Measurements from ENCODE around the gene MARCHF4. TPM values are rescaled to one million over a fixed set of nuclear protein-coding genes. Genes with fewer than 3 reads are reported as not detected.

MARCHF4 gene
- total RNA-seq, 1 donor from 2014 or later, result not detected

DNA sequence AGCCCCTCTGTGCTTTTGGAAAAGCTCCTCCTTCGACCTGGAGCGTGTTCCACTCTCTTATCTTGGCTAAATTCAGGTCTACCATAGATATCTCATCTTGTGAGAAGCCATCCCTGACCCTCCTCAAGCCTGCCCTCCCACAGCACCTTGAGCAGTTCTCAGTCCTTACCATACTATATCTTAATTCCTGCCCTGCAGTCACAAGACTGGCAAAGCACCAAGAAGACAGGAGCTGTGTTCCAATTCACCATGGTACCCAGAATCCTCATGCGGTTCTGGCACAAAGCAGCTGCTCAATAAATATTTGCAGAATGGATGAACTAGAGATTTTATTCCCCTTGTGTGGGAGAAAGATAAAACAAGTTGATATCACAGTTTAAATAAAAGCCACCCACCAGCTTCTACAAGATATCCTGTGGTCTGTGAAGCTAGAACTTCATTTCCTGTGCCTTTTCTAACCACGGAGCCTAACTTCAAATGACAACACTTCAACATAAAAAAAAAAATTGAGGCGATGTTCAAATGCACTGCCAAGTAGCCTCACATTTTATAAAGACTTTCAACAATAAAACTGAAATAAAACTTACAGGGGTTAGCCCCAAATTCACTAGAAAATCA, 19.5 kb downstream of the MARCHF4 start:
- peaks cover 0 to 2% (median 0%) of the 10 kb centered on the region in 3 donors for H3K27me3 ChIP-seq (ENCODE audit: control insufficient read depth in 3 of 3, insufficient read depth in 3 of 3, low read length in 3 of 3)
- no peaks in the 10 kb centered on the region for H3K9me3 ChIP-seq (ENCODE audit: control insufficient read depth in 3 of 3, low read length in 3 of 3)
- H3K36me3 ChIP-seq (ENCODE audit: control insufficient read depth in 3 of 3, insufficient read depth in 3 of 3, low read length in 3 of 3), result no peaks in the 10 kb centered on the region
- no peak overlapping the region for H3K9ac ChIP-seq (ENCODE audit: low read depth in 1 of 3, low read length in 3 of 3)
- H3K4me1 ChIP-seq (ENCODE audit: control insufficient read depth in 3 of 3, insufficient read depth in 3 of 3, low read length in 3 of 3), result no peaks in the 10 kb centered on the region
- no peak overlapping the region for H3K4me3 ChIP-seq (ENCODE audit: low read length in 3 of 3)
- H3K27ac ChIP-seq (ENCODE audit: low read depth, low read length), result no peak overlapping the region

DNA sequence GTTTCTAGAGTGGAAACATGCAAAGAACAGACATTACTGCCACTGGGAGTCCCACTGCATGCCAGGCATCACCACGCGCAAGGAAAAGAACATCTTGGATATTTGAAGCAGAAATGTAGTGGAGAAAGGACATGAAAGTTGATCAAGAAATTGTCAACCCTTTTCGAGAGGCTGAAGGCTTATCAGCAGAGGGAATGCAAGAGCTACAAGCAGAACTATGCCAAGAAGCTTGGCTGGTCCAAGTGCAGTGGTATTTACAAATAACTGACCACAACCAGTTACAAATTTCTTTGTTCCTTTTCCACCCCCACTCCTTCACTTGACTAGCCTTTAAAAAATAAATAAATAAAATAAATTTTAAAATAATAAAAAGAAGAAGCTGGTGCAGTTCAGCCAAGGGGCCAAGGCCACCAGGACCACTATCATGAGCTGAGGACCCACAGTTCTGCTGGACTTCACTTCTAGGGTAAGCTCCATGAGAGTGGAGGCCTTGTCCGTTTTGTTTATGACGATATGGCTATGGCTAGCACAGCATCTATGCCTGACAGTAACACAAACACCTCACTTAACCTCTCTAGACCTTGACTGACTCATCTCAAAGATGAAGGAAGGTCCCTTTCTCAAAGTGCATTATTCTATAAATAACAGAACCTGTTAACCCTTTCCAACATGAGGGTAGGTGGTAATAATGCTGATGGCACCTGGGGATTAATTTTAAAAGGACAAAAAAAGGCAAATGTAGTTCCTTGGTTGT, 20.9 kb downstream of the MARCHF4 start:
- H3K4me1 ChIP-seq (ENCODE audit: control insufficient read depth in 3 of 3, insufficient read depth in 3 of 3, low read length in 3 of 3), result no peaks in the 10 kb centered on the region
- no peaks in the 10 kb centered on the region for H3K36me3 ChIP-seq (ENCODE audit: control insufficient read depth in 3 of 3, insufficient read depth in 3 of 3, low read length in 3 of 3)
- no peak overlapping the region for H3K4me3 ChIP-seq (ENCODE audit: low read length in 3 of 3)
- no peak overlapping the region for H3K27ac ChIP-seq (ENCODE audit: low read depth, low read length)
- no peak overlapping the region for H3K9ac ChIP-seq (ENCODE audit: low read depth in 1 of 3, low read length in 3 of 3)
- no peaks in the 10 kb centered on the region for H3K9me3 ChIP-seq (ENCODE audit: control insufficient read depth in 3 of 3, low read length in 3 of 3)
- peaks cover 0 to 2% (median 0%) of the 10 kb centered on the region in 3 donors for H3K27me3 ChIP-seq (ENCODE audit: control insufficient read depth in 3 of 3, insufficient read depth in 3 of 3, low read length in 3 of 3)

DNA sequence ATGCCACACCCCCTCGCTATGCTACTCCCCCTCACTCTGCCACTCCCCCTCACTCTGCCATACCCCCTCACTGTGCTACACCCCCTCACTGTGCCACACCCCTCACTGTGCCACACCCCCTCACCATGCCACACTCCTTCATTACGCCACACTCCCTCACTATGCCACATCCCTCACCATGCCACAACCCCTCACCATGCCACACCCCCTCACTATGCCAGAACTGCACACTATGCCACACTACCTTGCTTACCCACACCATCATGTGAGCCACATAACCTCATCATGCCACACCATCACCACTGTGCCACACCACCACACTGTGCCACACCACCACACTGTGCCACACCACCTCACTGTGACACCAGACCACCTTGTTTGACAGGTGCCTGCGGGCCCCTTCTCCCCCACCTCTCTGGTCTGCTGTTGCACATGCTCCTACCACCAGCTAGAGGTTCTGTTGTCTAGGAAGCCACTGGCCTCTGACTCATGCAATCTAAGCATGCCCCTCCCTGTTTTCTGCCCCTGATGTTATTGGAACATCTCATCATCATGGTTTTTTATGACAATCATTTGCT, 22.0 kb downstream of the MARCHF4 start:
- H3K4me1 ChIP-seq (ENCODE audit: control insufficient read depth in 3 of 3, insufficient read depth in 3 of 3, low read length in 3 of 3), result no peaks in the 10 kb centered on the region
- H3K9ac ChIP-seq (ENCODE audit: low read depth in 1 of 3, low read length in 3 of 3), result no peak overlapping the region
- peaks cover 0 to 2% (median 0%) of the 10 kb centered on the region in 3 donors for H3K27me3 ChIP-seq (ENCODE audit: control insufficient read depth in 3 of 3, insufficient read depth in 3 of 3, low read length in 3 of 3)
- H3K9me3 ChIP-seq (ENCODE audit: control insufficient read depth in 3 of 3, low read length in 3 of 3), result no peaks in the 10 kb centered on the region
- H3K4me3 ChIP-seq (ENCODE audit: low read length in 3 of 3), result no peak overlapping the region
- H3K27ac ChIP-seq (ENCODE audit: low read depth, low read length), result no peak overlapping the region
- H3K36me3 ChIP-seq (ENCODE audit: control insufficient read depth in 3 of 3, insufficient read depth in 3 of 3, low read length in 3 of 3), result no peaks in the 10 kb centered on the region

DNA sequence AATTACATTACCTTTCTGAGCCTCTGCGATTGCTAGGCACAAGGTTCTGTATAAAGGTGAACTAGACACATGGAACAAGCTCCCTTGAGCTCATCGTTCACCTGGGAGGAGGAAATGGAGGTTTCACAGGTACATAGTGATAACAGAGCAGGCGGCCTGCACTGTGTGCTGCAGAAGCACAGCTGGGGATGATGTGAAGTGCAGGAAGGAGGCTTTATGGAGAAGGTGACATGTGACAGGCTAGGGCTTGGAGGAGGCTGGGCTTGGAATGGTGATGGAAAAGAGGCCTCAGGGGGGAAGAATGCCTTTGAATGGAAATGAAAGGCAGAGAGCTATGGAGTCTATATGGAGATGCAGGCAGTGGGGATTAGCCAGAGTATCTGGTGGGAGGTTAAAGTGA, 22.9 kb downstream of the MARCHF4 start:
- no peaks in the 10 kb centered on the region for H3K4me1 ChIP-seq (ENCODE audit: control insufficient read depth in 3 of 3, insufficient read depth in 3 of 3, low read length in 3 of 3)
- no peak overlapping the region for H3K9ac ChIP-seq (ENCODE audit: low read depth in 1 of 3, low read length in 3 of 3)
- H3K4me3 ChIP-seq (ENCODE audit: low read length in 3 of 3), result no peak overlapping the region
- no peak overlapping the region for H3K27ac ChIP-seq (ENCODE audit: low read depth, low read length)
- H3K9me3 ChIP-seq (ENCODE audit: control insufficient read depth in 3 of 3, low read length in 3 of 3), result no peaks in the 10 kb centered on the region
- no peaks in the 10 kb centered on the region for H3K36me3 ChIP-seq (ENCODE audit: control insufficient read depth in 3 of 3, insufficient read depth in 3 of 3, low read length in 3 of 3)
- peaks cover 0 to 2% (median 0%) of the 10 kb centered on the region in 3 donors for H3K27me3 ChIP-seq (ENCODE audit: control insufficient read depth in 3 of 3, insufficient read depth in 3 of 3, low read length in 3 of 3)

DNA sequence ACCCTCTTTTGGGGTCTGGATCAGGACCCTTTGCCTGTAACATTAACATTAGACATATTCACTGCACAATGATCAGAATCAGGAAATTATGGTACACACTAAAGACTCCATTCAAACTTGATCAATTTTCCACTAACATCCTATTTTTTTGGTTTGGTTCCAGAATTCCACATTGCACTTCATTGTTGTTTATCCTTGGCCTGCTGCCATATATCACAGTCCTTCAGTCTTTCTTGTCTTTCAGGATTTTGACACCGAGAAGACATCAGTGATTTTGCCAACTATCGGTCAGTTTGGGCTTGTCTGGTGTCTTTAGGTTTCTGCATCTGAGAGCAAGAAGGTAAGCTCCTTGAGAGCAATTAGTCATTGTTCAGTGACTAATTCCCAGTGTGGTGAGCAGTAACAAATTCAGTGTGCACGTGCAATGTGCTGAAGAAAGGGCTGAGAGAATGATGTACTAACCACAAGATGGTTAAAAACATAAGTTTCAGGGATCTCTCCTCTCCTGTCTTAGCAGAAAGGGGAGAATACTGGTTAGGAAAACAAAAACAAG, 23.5 kb downstream of the MARCHF4 start:
- Histone ChIP-seq H3K27ac (ENCODE audit: low read depth, low read length) (no peak overlapping the region), H3K4me3 (ENCODE audit: low read length in 3 of 3) (no peak overlapping the region), H3K36me3 (ENCODE audit: control insufficient read depth in 3 of 3, insufficient read depth in 3 of 3, low read length in 3 of 3) (no peaks in the 10 kb centered on the region), H3K9me3 (ENCODE audit: control insufficient read depth in 3 of 3, low read length in 3 of 3) (no peaks in the 10 kb centered on the region), H3K9ac (ENCODE audit: low read depth in 1 of 3, low read length in 3 of 3) (no peak overlapping the region), H3K4me1 (ENCODE audit: control insufficient read depth in 3 of 3, insufficient read depth in 3 of 3, low read length in 3 of 3) (no peaks in the 10 kb centered on the region), H3K27me3 (ENCODE audit: control insufficient read depth in 3 of 3, insufficient read depth in 3 of 3, low read length in 3 of 3) (no peaks in the 10 kb centered on the region)

DNA sequence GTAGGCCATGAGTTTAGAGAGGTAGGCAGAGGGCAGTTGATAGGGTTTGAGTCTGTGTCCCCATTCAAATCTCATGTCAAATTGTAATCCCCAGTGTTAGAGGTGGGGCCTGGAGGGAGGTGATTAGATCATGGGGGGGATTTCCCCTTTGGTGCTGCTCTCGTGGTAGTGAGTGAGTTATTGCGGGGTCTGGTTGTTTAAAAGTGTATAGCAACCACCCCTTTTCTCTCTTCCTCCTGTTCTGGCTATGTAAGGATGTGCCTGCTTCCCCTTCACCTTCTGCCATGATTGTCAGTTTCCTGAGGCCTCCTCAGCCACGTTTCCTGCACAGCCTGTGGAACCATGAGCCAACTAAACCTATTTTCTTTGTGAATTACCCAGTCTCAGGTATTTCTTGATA, 25.5 kb downstream of the MARCHF4 start:
- no peaks in the 10 kb centered on the region for H3K4me1 ChIP-seq (ENCODE audit: control insufficient read depth in 3 of 3, insufficient read depth in 3 of 3, low read length in 3 of 3)
- H3K36me3 ChIP-seq (ENCODE audit: control insufficient read depth in 3 of 3, insufficient read depth in 3 of 3, low read length in 3 of 3), result no peaks in the 10 kb centered on the region
- no peaks in the 10 kb centered on the region for H3K9me3 ChIP-seq (ENCODE audit: control insufficient read depth in 3 of 3, low read length in 3 of 3)
- H3K27me3 ChIP-seq (ENCODE audit: control insufficient read depth in 3 of 3, insufficient read depth in 3 of 3, low read length in 3 of 3), result peaks cover 0 to 4% (median 0%) of the 10 kb centered on the region in 3 donors
- H3K27ac ChIP-seq (ENCODE audit: low read depth, low read length), result no peak overlapping the region
- no peak overlapping the region for H3K4me3 ChIP-seq (ENCODE audit: low read length in 3 of 3)
- no peak overlapping the region for H3K9ac ChIP-seq (ENCODE audit: low read depth in 1 of 3, low read length in 3 of 3)

DNA sequence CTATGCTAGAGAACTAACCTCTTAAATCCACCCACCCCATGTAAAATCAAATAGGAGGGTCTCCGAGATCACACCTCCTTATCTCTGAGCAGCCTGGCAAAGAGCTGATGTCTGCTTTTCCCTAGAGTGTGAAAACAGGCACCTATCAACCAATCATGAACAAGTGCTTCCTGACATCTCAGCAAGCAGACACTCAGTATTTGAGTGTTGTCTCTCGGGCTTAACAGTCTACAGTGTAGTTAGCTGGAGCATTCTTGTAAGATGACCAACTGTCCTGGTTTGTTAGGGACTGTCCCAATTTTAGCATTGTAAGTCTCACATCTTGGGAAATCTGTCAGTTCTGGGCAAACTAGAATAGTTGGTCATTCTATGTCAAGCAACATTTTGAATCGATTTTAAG, 26.4 kb downstream of the MARCHF4 start:
- no peak overlapping the region for H3K9ac ChIP-seq (ENCODE audit: low read depth in 1 of 3, low read length in 3 of 3)
- H3K4me3 ChIP-seq (ENCODE audit: low read length in 3 of 3), result no peak overlapping the region
- H3K27me3 ChIP-seq (ENCODE audit: control insufficient read depth in 3 of 3, insufficient read depth in 3 of 3, low read length in 3 of 3), result peaks cover 0 to 4% (median 0%) of the 10 kb centered on the region in 3 donors
- no peak overlapping the region for H3K27ac ChIP-seq (ENCODE audit: low read depth, low read length)
- no peaks in the 10 kb centered on the region for H3K9me3 ChIP-seq (ENCODE audit: control insufficient read depth in 3 of 3, low read length in 3 of 3)
- H3K4me1 ChIP-seq (ENCODE audit: control insufficient read depth in 3 of 3, insufficient read depth in 3 of 3, low read length in 3 of 3), result peaks cover 0 to 6% (median 5%) of the 10 kb centered on the region in 3 donors
- H3K36me3 ChIP-seq (ENCODE audit: control insufficient read depth in 3 of 3, insufficient read depth in 3 of 3, low read length in 3 of 3), result no peaks in the 10 kb centered on the region

DNA sequence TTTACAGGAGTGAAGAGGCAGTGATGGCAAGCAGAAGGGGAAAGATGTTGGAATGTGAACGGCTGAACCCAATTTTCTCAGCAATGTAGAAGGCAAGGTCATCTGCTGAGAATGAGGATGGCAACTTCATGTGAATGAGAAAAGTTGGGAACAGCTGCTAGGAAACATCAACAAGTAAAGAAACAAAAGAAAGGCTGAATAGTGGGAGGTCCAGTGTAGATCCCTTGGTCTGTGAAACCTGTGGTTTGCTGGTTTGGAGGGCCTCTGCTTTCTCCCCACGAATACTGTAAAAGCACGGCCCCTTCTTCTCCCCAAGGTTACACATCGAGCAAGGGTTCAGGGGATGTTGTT, 27.4 kb downstream of the MARCHF4 start:
- H3K4me1 ChIP-seq (ENCODE audit: control insufficient read depth in 3 of 3, insufficient read depth in 3 of 3, low read length in 3 of 3), result peaks cover 3 to 14% (median 13%) of the 10 kb centered on the region in 3 donors
- no peaks in the 10 kb centered on the region for H3K9me3 ChIP-seq (ENCODE audit: control insufficient read depth in 3 of 3, low read length in 3 of 3)
- H3K36me3 ChIP-seq (ENCODE audit: control insufficient read depth in 3 of 3, insufficient read depth in 3 of 3, low read length in 3 of 3), result no peaks in the 10 kb centered on the region
- H3K4me3 ChIP-seq (ENCODE audit: low read length in 3 of 3), result no peak overlapping the region
- H3K27ac ChIP-seq (ENCODE audit: low read depth, low read length), result no peak overlapping the region
- peaks cover 0 to 4% (median 0%) of the 10 kb centered on the region in 3 donors for H3K27me3 ChIP-seq (ENCODE audit: control insufficient read depth in 3 of 3, insufficient read depth in 3 of 3, low read length in 3 of 3)
- no peak overlapping the region for H3K9ac ChIP-seq (ENCODE audit: low read depth in 1 of 3, low read length in 3 of 3)

DNA sequence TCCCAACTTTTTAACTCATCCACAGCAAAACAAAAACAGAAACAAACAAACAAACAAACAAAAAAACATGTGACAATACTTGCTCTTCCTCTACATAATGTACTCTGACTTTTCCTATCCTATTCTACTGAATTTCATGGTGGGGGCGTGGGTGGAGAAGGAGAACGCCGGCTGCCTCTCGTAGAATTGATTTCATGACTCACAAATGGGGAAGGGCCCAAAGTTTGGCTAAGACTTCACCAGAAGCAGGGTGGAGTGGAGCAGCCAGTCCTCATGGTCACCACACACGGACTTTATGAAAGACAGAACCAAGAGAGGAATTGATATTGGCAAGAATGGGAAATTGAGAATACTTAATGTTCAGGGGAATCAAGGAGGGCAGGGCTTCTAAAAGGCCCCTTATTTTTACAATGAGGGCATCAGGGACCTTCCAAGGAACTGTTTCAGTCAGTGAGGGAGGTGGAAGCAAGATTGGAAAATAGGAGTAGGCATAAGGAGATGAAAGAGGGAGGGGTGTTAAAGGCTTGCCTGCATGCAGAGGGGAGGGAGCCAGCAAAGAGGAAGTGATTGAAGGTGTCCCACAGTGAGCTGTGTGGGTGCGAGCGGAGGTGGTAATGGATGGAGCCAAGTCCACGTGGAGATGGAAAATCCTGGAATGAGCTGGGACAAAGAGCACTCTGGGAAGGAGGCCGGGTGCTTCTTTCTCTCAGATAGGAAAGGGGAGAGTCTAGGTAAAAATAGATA, 27.9 kb downstream of the MARCHF4 start:
- Histone ChIP-seq H3K27ac (ENCODE audit: low read depth, low read length) (no peak overlapping the region), H3K9ac (ENCODE audit: low read depth in 1 of 3, low read length in 3 of 3) (no peak overlapping the region), H3K27me3 (ENCODE audit: control insufficient read depth in 3 of 3, insufficient read depth in 3 of 3, low read length in 3 of 3) (peaks cover 0 to 4% (median 0%) of the 10 kb centered on the region in 3 donors), H3K4me3 (ENCODE audit: low read length in 3 of 3) (no peak overlapping the region), H3K36me3 (ENCODE audit: control insufficient read depth in 3 of 3, insufficient read depth in 3 of 3, low read length in 3 of 3) (no peaks in the 10 kb centered on the region), H3K4me1 (ENCODE audit: control insufficient read depth in 3 of 3, insufficient read depth in 3 of 3, low read length in 3 of 3) (peaks cover 5 to 15% (median 14%) of the 10 kb centered on the region in 3 donors), H3K9me3 (ENCODE audit: control insufficient read depth in 3 of 3, low read length in 3 of 3) (no peaks in the 10 kb centered on the region)

Data from skeletal muscle tissue (tissue), 4 donors.